K562 (cell line): ENCODE results near the gene DNAH5. TPM values are rescaled to one million over a fixed set of nuclear protein-coding genes. Genes with fewer than 3 reads are reported as not detected.

Source experiments
- ATAC-seq: fragments of 200-7000 bp; cut with Tn5 transposase; 3 replicates; pipeline ENCODE4 v1.9.1; 2020; ENCODE audit warnings: moderate library complexity
- BruUV-seq: library from RNA; stranded (reverse); fragments of 400-500 nt; replicated peaks from 2 replicates; lab custom pipeline; 2021; lab: Mats Ljungman, UMichigan
- CTCF ChIA-PET: fragments of 300-600 bp; formaldehyde crosslinking; extraction: SDS; loops from one replicate; lab custom pipeline; 2021; ENCODE audit warnings: low intra/inter-chr PET ratio; lab: Yijun Ruan, JAX
- POLR2A ChIA-PET: fragments of 300-600, 350-650 bp; sonication (Branson Sonifier 250); formaldehyde crosslinking; extraction: SDS; loops from one replicate; lab custom pipeline; 2021; ENCODE audit warnings: antibody characterized with exemption, inconsistent platforms; lab: Yijun Ruan, JAX
- DNase-seq, 4 experiments: peaks; one replicate each; pipeline versions ENCODE4 v3.0.0 to v3.0.0-alpha.2; 2011 to 2018; ENCODE audit warnings: low spot score in 3 of 4, mixed read lengths in 3 of 4; ENCODE audit errors: extremely low read depth in 1 of 4
- FAIRE-seq: peaks from 2 replicates; lab custom pipeline; 2011; peaks lifted over from hg19 to GRCh38; lab: Jason Lieb, UNC
- H2AFZ ChIP-seq: 2 replicates; pipeline ENCODE4 v1.6.0; 2011; ENCODE audit warnings: low read depth, low read length, control low read depth, inconsistent platforms
- H3K27ac ChIP-seq: fragments of 200-600 bp; 3 replicates; pipeline ENCODE4 v1.8.0; 2011; ENCODE audit warnings: low read depth, mild to moderate bottlenecking, control low read depth, inconsistent platforms, low read length, moderate library complexity, mixed read lengths; ENCODE audit errors: extremely low read depth
- H3K27me3 ChIP-seq, 2 experiments: fragments of 300-600 bp in 1 of 2; 2 replicates in 1 of 2; 3 replicates in 1 of 2; pipeline versions ENCODE4 v1.6.0 to v1.8.0; 2011; ENCODE audit warnings: inconsistent platforms in 2 of 2, low read length in 2 of 2, mild to moderate bottlenecking in 1 of 2, mixed read lengths in 1 of 2, moderate library complexity in 1 of 2; ENCODE audit not compliant: control insufficient read depth in 2 of 2, insufficient read depth in 2 of 2
- H3K36me3 ChIP-seq: fragments of 300-600 bp; 3 replicates; pipeline ENCODE4 v1.8.0; 2011; ENCODE audit warnings: mild to moderate bottlenecking, low read length, inconsistent platforms; ENCODE audit not compliant: control insufficient read depth, insufficient read depth
- H3K4me1 ChIP-seq, 2 experiments: fragments of 200-600 bp in 1 of 2; replicated peaks in 1 of 2; 2 replicates in 1 of 2; 3 replicates in 1 of 2; pipeline versions ENCODE4 v1.5.1 to v1.8.0; 2011; ENCODE audit warnings: inconsistent platforms in 2 of 2, low read length in 2 of 2, mild to moderate bottlenecking in 1 of 2, mixed read lengths in 1 of 2, moderate library complexity in 1 of 2; ENCODE audit not compliant: control insufficient read depth in 2 of 2, insufficient read depth in 2 of 2
- H3K4me2 ChIP-seq: 2 replicates; pipeline ENCODE4 v1.6.1; 2011; ENCODE audit warnings: low read length, control low read depth, inconsistent platforms, mixed read lengths; ENCODE audit not compliant: insufficient read depth
- H3K4me3 ChIP-seq: fragments of 200-600 bp; sonication (generic), shearing (Covaris generic); 2 replicates; pipeline ENCODE4 v1.5.1; 2016; ENCODE audit warnings: control low read depth, inconsistent platforms
- H3K79me2 ChIP-seq: fragments of 200-600 bp; 3 replicates; pipeline ENCODE4 v1.8.0; 2011; ENCODE audit warnings: low read length, inconsistent platforms; ENCODE audit not compliant: control insufficient read depth, insufficient read depth
- H3K9ac ChIP-seq, 2 experiments: 2 replicates each; pipeline versions ENCODE4 v1.6.0 to v1.6.1; 2011; ENCODE audit warnings: low read depth in 2 of 2, low read length in 2 of 2, control low read depth in 1 of 2, inconsistent platforms in 1 of 2, mild to moderate bottlenecking in 1 of 2, mixed read lengths in 1 of 2; ENCODE audit not compliant: insufficient read depth in 1 of 2
- H3K9me1 ChIP-seq: one replicate; pipeline ENCODE4 v1.6.0; 2011; ENCODE audit warnings: inconsistent platforms, mild to moderate bottlenecking, low read length, moderate library complexity; ENCODE audit not compliant: control insufficient read depth, insufficient read depth
- H3K9me3 ChIP-seq: replicated peaks from 2 replicates; pipeline ENCODE4 v1.5.1; 2011; ENCODE audit warnings: low read depth, low read length, inconsistent platforms; ENCODE audit not compliant: control insufficient read depth, insufficient read depth
- H4K20me1 ChIP-seq: replicated peaks from 2 replicates; pipeline ENCODE4 v1.6.1; 2011; ENCODE audit warnings: low read length, inconsistent platforms, mixed read lengths; ENCODE audit not compliant: control insufficient read depth, insufficient read depth
- NCOR1 ChIP-seq: fragments of 450-650 bp; IDR thresholded peaks from 2 replicates; pipeline ENCODE4 v1.6.1; 2016; ENCODE audit warnings: mild to moderate bottlenecking, moderate library complexity
- PHF21A ChIP-seq: fragments of 450-650 bp; IDR thresholded peaks from 2 replicates; pipeline ENCODE4 v1.6.1; 2017; ENCODE audit warnings: low read depth, borderline replicate concordance
- RUNX1 ChIP-seq: sonication (generic); IDR thresholded peaks from 2 replicates; pipeline ENCODE4 v1.6.1; 2016; ENCODE audit warnings: antibody characterized with exemption, low read depth
- SNIP1 ChIP-seq: fragments of 450-650 bp; IDR thresholded peaks from 2 replicates; pipeline ENCODE4 v1.7.1; 2017; ENCODE audit warnings: low read depth, mild to moderate bottlenecking
- SRSF3 ChIP-seq: fragments of 200-400 bp; formaldehyde crosslinking; IDR thresholded peaks from 2 replicates; pipeline ENCODE4 v1.6.1; 2016; ENCODE audit warnings: mild to moderate bottlenecking, low read length, moderate library complexity; ENCODE audit not compliant: insufficient read depth
- TOE1 ChIP-seq, 2 experiments: fragments of 450-650 bp in 1 of 2; sonication (generic) in 1 of 2; formaldehyde crosslinking in 1 of 2; IDR thresholded peaks; 2 replicates each; pipeline versions ENCODE4 v1.7.1 to v1.8.0; 2016 to 2022; ENCODE audit warnings: borderline replicate concordance in 2 of 2, mild to moderate bottlenecking in 2 of 2, antibody characterized with exemption in 1 of 2, inconsistent platforms in 1 of 2, low read depth in 1 of 2, missing genetic modification reagents in 1 of 2, moderate library complexity in 1 of 2
- in situ Hi-C: fragments of 300-500 bp; cut with MboI; formaldehyde crosslinking; loops from 4 replicates; pipeline ENCODE4 v1.15.0; 2018; ENCODE audit warnings: inconsistent platforms, mixed read lengths
- intact Hi-C: fragments of 100-400 bp; cut with micrococcal nuclease; formaldehyde crosslinking; loops from 2 replicates; pipeline ENCODE4 v1.14.2; 2022
- polyA plus RNA-seq, 8 experiments: library from polyadenylated mRNA; depleted of rRNA in 4 of 8; stranded (reverse) in 5 of 8; unstranded in 3 of 8; fragments of >200 nt; fragmentation: Nextera tagmentation in 2 of 8; fragmentation: Illumina TruSeq in 1 of 8; extraction: Ambion mirVana in 2 of 8; extraction: Trizol in 1 of 8; gene quantifications; 2 replicates each; pipeline versions ENCODE4 v1.2.1 to v1.2.3, GENCODE V29; 2011 to 2014; ENCODE audit warnings: inconsistent platforms in 1 of 8, missing spikeins in 1 of 8
- total RNA-seq, 7 experiments: library from RNA; depleted of rRNA in 6 of 7; stranded (reverse); fragments of >200 nt in 6 of 7; fragmentation: Illumina TruSeq in 2 of 7; extraction: Trizol in 2 of 7; gene quantifications; 2 replicates each; pipeline versions ENCODE4 v1.2.1 to v1.2.3, GENCODE V29; 2011 to 2021; ENCODE audit warnings: low replicate concordance in 1 of 7
- TF ChIP-seq, protein P1 (sequence below): sonication (generic); formaldehyde crosslinking; IDR thresholded peaks from 2 replicates; pipeline ENCODE4 v1.8.0; 2022; ENCODE audit warnings: mild to moderate bottlenecking, missing genetic modification reagents
- TF ChIP-seq, protein P2 (sequence below): fragments of 450-650 bp; IDR thresholded peaks from 2 replicates; pipeline ENCODE4 v1.7.1; 2018; ENCODE audit warnings: mild to moderate bottlenecking, low read depth; ENCODE audit not compliant: partially characterized antibody
- TF ChIP-seq, protein P3 (sequence below): sonication (generic); formaldehyde crosslinking; IDR thresholded peaks from 2 replicates; pipeline ENCODE4 v1.8.0; 2022; ENCODE audit warnings: missing genetic modification reagents, mild to moderate bottlenecking, moderate library complexity, borderline replicate concordance
- TF ChIP-seq, protein P4 (sequence below): fragments of 150-350 bp; IDR thresholded peaks from 2 replicates; pipeline ENCODE4 v1.6.1; 2014; ENCODE audit warnings: low read depth, mild to moderate bottlenecking, low read length, borderline replicate concordance
- TF ChIP-seq, protein P5 (sequence below): fragments of 250-450 bp; sonication (Bioruptor Pico); IDR thresholded peaks from 2 replicates; pipeline ENCODE4 v1.4.0; 2020; ENCODE audit warnings: mild to moderate bottlenecking

Gene DNAH5
- total and polyA plus RNA-seq, 9 of the 15 experiments (the other 6 are each of a cell fraction or from before 2014, with no cell fraction given): 0.03 TPM; not detected in 8

DNA sequence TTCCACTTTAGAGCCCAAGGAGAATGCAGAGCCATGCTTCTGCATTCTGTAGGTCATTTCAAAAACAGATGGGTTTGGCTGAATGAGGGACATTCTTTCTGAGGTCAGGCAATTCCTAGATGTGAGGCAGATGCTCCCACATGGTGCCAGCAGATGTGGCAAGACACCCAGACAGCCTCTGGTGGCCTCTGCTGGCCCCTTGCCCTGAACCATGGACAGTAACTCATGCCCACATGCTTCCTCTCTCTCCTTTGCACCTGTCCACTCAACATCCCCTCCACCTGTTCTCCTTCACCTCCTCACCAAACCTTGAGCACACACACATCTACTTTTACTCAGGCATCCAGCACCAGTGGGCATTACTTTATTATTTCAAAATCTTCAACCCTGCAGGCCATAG lies 252.3 kb downstream of the DNAH5 start:
- POLR2A ChIA-PET: no interaction called here
- no peak for DNase-seq
- in situ Hi-C loops: no loop called here
- TF ChIP-seq NCOR1 (no peak), PHF21A (no peak), SNIP1 (no peak), TOE1 (IDR thresholded peaks at IDR 0.05; ENCODE audit: borderline replicate concordance) (no peak), TOE1 (CRISPR knock-in tag; IDR thresholded peaks at IDR 0.05; ENCODE audit: borderline replicate concordance, low read depth) (no peak), RUNX1 (no peak), SRSF3 (no peak)
- TF ChIP-seq, protein P1, sequence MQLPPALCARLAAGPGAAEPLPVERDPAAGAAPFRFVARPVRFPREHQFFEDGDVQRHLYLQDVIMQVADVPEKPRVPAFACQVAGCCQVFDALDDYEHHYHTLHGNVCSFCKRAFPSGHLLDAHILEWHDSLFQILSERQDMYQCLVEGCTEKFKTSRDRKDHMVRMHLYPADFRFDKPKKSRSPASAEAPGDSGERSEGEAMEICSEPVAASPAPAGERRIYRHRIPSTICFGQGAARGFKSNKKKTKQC: no peak
- TF ChIP-seq, protein P2, sequence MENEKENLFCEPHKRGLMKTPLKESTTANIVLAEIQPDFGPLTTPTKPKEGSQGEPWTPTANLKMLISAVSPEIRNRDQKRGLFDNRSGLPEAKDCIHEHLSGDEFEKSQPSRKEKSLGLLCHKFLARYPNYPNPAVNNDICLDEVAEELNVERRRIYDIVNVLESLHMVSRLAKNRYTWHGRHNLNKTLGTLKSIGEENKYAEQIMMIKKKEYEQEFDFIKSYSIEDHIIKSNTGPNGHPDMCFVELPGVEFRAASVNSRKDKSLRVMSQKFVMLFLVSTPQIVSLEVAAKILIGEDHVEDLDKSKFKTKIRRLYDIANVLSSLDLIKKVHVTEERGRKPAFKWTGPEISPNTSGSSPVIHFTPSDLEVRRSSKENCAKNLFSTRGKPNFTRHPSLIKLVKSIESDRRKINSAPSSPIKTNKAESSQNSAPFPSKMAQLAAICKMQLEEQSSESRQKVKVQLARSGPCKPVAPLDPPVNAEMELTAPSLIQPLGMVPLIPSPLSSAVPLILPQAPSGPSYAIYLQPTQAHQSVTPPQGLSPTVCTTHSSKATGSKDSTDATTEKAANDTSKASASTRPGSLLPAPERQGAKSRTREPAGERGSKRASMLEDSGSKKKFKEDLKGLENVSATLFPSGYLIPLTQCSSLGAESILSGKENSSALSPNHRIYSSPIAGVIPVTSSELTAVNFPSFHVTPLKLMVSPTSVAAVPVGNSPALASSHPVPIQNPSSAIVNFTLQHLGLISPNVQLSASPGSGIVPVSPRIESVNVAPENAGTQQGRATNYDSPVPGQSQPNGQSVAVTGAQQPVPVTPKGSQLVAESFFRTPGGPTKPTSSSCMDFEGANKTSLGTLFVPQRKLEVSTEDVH: no peak
- TF ChIP-seq, protein P3, sequence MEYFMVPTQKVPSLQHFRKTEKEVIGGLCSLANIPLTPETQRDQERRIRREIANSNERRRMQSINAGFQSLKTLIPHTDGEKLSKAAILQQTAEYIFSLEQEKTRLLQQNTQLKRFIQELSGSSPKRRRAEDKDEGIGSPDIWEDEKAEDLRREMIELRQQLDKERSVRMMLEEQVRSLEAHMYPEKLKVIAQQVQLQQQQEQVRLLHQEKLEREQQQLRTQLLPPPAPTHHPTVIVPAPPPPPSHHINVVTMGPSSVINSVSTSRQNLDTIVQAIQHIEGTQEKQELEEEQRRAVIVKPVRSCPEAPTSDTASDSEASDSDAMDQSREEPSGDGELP (CRISPR knock-in tag): no peak
- TF ChIP-seq, protein P4, sequence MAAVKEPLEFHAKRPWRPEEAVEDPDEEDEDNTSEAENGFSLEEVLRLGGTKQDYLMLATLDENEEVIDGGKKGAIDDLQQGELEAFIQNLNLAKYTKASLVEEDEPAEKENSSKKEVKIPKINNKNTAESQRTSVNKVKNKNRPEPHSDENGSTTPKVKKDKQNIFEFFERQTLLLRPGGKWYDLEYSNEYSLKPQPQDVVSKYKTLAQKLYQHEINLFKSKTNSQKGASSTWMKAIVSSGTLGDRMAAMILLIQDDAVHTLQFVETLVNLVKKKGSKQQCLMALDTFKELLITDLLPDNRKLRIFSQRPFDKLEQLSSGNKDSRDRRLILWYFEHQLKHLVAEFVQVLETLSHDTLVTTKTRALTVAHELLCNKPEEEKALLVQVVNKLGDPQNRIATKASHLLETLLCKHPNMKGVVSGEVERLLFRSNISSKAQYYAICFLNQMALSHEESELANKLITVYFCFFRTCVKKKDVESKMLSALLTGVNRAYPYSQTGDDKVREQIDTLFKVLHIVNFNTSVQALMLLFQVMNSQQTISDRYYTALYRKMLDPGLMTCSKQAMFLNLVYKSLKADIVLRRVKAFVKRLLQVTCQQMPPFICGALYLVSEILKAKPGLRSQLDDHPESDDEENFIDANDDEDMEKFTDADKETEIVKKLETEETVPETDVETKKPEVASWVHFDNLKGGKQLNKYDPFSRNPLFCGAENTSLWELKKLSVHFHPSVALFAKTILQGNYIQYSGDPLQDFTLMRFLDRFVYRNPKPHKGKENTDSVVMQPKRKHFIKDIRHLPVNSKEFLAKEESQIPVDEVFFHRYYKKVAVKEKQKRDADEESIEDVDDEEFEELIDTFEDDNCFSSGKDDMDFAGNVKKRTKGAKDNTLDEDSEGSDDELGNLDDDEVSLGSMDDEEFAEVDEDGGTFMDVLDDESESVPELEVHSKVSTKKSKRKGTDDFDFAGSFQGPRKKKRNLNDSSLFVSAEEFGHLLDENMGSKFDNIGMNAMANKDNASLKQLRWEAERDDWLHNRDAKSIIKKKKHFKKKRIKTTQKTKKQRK: no peak
- TF ChIP-seq, protein P5, sequence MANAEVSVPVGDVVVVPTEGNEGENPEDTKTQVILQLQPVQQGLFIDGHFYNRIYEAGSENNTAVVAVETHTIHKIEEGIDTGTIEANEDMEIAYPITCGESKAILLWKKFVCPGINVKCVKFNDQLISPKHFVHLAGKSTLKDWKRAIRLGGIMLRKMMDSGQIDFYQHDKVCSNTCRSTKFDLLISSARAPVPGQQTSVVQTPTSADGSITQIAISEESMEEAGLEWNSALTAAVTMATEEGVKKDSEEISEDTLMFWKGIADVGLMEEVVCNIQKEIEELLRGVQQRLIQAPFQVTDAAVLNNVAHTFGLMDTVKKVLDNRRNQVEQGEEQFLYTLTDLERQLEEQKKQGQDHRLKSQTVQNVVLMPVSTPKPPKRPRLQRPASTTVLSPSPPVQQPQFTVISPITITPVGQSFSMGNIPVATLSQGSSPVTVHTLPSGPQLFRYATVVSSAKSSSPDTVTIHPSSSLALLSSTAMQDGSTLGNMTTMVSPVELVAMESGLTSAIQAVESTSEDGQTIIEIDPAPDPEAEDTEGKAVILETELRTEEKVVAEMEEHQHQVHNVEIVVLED: no peak
- no TSS peak for BruUV-seq
- no peaks in the 10 kb centered on the region for H3K79me2 ChIP-seq
- no peak for FAIRE-seq
- no peaks in the 10 kb centered on the region for H3K27me3 ChIP-seq
- no peaks in the 10 kb centered on the region for H3K9me1 ChIP-seq
- no peaks in the 10 kb centered on the region for H3K9me3 ChIP-seq
- no peaks in the 10 kb centered on the region for H3K4me1 ChIP-seq
- H4K20me1 ChIP-seq: no peaks in the 10 kb centered on the region
- H3K4me3 ChIP-seq: no peak overlapping the region
- no peak overlapping the region for H2AFZ ChIP-seq
- no peak overlapping the region for H3K27ac ChIP-seq
- CTCF ChIA-PET: no interaction called here
- no peak overlapping the region for H3K4me2 ChIP-seq
- H3K9ac ChIP-seq: no peak overlapping the region
- intact Hi-C loops: no loop called here
- no peak for ATAC-seq
- H3K36me3 ChIP-seq: no peaks in the 10 kb centered on the region
